GM12872 (cell line): Measurements from ENCODE around the gene CYTL1.
A peak's percentile ranks its signal among the peaks of the same experiment; 100 is the strongest.

Experiments
- TF ChIP-seq, protein P1 (sequence below): IDR thresholded peaks from 3 replicates; pipeline ENCODE4 v1.5.1; 2011; ENCODE audit warnings: low read depth, mild to moderate bottlenecking, low read length, moderate library complexity; ENCODE audit not compliant: insufficient read depth

CYTL1 gene

DNA sequence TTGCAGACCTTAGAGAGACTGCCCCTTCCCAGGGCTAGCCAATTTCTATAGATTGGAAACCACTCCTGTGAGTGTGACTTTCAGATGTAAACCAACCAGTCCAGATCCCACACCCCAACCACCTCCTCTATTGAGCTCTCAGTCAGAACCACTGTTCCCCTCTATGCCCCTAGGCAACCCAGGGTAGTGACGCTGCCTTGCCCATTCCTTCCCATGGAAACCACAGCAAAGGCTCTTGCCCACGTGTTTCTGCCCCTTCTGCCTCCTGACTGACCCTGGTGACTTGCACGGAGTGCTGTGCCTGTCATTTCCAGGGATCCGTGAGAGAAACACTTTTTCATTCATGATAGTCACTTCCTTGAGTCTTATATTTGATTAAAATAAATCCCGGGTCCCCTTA is 32.4 kb downstream of the CYTL1 start:
- TF ChIP-seq, protein P1, sequence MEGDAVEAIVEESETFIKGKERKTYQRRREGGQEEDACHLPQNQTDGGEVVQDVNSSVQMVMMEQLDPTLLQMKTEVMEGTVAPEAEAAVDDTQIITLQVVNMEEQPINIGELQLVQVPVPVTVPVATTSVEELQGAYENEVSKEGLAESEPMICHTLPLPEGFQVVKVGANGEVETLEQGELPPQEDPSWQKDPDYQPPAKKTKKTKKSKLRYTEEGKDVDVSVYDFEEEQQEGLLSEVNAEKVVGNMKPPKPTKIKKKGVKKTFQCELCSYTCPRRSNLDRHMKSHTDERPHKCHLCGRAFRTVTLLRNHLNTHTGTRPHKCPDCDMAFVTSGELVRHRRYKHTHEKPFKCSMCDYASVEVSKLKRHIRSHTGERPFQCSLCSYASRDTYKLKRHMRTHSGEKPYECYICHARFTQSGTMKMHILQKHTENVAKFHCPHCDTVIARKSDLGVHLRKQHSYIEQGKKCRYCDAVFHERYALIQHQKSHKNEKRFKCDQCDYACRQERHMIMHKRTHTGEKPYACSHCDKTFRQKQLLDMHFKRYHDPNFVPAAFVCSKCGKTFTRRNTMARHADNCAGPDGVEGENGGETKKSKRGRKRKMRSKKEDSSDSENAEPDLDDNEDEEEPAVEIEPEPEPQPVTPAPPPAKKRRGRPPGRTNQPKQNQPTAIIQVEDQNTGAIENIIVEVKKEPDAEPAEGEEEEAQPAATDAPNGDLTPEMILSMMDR, result no peak

DNA sequence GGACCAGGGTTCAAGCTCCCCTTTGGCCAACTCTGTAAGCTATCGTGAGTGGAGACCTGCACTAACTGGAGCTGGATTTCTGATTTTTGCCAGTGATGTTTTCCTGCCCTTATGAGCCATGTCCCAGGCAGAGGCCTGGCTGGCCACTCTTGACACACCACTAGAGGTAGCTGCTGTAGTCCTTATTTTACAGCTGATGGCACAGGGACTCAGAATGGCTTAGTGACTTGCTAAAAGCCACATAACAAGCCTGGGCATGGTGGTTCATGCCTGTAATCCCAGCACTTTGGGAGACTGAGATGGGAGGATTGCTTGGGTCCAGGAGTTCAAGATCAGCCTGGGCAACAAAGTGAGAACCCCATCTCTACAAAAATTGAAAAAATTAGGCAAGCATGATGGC is 33.4 kb downstream of the CYTL1 start:
- TF ChIP-seq, protein P1, result 0 out of 3 replicates have a peak, but pooled peaks have one; percentile 7

DNA sequence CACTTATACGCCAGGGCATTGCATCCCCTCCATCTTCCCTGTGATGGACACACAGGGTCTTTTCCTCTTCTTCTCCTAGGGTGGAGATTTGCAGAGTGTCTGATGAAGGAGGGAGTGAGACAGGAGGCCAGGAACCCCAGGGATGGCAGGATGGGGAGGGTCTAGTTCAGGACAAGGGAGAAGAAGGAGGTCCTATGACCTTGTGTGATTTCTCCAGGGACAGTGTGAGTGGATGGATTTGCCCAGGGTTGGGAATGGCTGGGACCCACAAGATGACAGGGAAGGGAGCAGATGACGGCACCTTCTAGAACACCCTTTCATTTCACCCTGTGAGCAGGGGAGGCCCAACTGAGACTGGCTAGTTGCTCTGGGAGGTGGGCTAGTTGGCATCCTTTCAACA is 34.2 kb downstream of the CYTL1 start:
- TF ChIP-seq, protein P1, result no peak

DNA sequence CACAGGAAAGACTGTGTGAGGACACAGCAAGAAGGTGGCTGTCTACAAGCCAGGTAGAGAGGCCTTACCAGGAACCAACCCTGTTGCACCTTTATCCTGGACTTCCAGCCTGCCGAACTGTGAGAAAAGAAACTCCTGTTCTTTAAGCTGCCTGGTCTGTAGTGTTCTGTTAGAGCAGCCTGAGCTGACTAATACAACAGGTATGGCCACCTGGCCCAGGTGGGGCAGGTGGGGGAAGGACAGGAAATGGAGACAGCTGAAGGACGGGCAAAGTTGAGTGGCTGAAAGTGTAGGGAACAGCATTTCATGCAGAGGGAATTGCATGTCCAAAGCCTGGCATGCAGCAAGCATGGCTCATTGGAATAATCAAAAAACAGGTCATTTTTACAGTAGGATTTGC is 35.1 kb downstream of the CYTL1 start:
- TF ChIP-seq, protein P1, result no peak

DNA sequence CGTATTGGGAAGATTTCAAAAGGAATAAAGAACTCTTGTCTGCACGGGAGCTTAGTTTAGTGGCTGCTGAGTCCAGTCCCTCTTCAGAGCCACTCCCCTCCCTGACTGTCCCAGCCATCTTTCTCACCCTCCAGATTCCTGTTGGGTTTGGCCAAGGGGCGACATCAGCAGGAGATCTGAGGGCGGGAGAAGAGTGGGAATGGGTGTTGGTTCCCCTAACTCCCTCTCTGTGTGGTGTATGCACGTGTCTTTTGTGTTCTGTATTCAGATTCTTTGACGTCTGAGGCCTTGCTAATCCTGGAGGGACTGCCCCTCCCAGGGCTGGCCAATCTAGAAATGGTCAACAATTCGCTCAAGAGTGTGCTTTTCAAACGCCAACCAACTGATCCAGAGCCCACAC is 37.4 kb downstream of the CYTL1 start:
- TF ChIP-seq, protein P1, result no peak

DNA sequence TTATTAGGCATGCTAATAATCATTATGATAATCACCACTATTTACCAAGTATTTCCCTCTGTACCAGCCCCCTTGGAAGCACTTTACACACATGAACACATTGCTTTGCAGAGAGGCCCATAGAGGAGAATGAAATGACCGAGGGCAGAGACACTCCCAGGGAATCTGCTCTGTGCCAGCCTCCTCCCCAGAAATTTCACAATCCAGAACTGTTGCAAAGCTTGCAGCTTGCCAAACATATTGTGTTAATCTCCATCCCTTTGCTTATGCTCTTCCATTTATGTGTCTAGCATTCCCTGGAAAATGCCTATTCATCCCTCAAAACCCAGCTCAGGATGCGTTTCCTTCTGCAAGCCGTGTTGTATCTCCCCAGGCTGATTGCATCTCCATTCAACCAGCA is 37.8 kb downstream of the CYTL1 start:
- TF ChIP-seq, protein P1, result no peak

DNA sequence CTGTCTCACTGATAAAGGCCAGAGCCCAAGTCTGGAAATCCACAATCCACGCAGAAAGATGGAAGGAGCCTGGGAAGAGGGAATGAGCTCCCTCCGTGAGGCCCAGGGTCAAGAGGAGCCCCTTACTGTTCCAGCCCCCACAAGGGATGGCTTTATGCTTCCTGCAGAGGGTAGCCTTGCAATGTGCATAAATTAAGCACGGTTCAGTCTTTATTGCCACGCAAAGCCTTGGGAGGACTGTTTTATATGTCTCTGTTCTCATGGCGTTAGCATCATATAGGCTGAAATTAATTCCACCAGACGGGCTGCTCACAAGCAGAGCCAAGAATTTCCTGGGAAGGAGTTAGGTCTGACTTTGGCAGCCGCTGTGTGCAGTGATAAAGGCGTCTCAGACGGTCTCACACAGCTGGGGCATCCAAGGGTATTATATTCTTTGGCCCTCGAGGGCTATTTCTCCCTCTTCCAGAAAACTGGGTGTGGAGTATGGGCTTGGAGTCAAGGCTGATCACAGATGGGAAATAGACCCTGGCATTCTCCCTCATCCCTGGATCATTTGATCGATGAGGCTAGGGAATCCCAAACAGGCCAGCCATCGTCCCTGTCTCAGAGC is 38.5 kb downstream of the CYTL1 start:
- TF ChIP-seq, protein P1, result no peak

DNA sequence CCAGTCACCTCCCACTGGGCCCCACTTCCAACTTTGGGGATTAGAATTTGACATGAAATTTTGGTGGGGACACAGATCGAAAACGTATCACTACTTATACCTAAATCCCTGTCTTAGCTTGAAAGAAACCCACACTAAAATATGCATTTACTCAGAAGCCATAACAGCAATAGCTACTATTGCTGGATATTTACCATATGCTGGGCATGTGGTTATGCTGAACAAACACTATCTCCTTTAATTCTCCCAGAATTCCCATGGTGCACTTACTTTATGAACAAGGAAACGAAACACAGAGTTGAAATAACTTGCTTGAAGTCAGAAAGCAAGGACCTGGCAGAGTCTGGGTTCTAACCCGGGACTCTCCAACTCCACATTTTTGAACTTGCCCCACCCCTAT is 39.3 kb downstream of the CYTL1 start:
- TF ChIP-seq, protein P1, result no peak
